GM12892 (cell line): Measurements from ENCODE around the gene MAP1LC3C.

Experiments
- POLR2A ChIP-seq: IDR thresholded peaks from 2 replicates; pipeline ENCODE4 v1.6.1; 2011; ENCODE audit warnings: low read depth, low read length, control low read depth
- TAF1 ChIP-seq: IDR thresholded peaks from 2 replicates; pipeline ENCODE4 v1.6.1; 2011; ENCODE audit warnings: low read depth, mild to moderate bottlenecking, control low read depth, low read length, borderline replicate concordance

- TF ChIP-seq TAF1 (no peak), POLR2A (no peak)
Observed at GRCh38 chr1:242017580-242018233, 18.8 kb upstream of the MAP1LC3C start.
